GM10847 (cell line): ENCODE results near the gene STK25.

ENCODE experiments used
- POLR2A ChIP-seq: IDR thresholded peaks from 2 replicates; pipeline ENCODE4 v1.6.1; 2011; ENCODE audit not compliant: insufficient read length; ENCODE audit errors: extremely low read depth

STK25 gene

DNA sequence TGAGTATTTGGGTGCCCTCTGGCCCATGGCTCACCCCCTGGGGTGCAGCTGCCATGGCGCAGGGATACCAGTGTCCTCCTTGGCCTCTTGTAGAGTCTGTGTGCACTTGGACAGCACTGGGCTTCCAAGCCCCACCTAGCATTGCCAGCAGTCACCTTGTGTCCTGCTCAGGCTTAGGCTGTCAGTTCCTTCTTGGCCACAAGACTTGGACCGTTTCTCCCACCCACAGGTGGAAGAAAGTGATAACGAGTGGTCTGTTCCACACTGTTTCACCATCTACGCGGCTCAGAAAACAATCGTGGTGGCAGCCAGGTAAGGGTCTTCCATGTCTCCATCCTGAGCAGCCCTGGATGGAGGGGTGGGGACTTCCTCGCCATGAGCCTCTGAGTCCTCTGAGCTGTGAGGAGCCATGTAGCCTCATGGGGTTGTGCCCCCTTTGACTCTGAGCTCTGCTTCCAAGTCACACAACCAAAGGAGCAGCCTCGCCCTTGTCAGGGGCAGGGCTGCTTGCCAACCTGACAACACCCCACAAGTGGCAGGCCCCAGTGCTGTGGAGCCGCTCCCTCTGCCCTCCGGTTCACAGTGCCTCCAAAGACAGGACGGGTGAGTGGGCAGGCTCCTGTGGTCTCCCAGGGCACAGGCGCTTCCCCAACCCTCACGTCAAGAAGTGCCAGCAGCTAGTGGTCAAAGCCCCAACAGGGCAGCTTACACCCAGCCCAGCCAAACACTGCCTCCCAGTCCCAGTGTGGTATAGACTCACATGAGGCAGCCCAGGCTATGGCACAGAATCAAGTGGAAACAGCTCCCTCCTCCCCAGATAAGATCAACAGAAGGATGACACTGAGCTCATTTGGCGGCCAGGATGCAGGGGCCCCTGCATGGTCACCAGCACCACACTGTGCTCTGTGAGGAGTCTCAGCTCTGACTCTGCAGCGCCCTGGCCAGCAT is 18.4 kb downstream of the STK25 start:
- no peak for TF ChIP-seq POLR2A

- no peak for TF ChIP-seq POLR2A
These were observed 19.3 kb downstream of the STK25 start for GRCh38 chr2:241489088-241489487.

DNA sequence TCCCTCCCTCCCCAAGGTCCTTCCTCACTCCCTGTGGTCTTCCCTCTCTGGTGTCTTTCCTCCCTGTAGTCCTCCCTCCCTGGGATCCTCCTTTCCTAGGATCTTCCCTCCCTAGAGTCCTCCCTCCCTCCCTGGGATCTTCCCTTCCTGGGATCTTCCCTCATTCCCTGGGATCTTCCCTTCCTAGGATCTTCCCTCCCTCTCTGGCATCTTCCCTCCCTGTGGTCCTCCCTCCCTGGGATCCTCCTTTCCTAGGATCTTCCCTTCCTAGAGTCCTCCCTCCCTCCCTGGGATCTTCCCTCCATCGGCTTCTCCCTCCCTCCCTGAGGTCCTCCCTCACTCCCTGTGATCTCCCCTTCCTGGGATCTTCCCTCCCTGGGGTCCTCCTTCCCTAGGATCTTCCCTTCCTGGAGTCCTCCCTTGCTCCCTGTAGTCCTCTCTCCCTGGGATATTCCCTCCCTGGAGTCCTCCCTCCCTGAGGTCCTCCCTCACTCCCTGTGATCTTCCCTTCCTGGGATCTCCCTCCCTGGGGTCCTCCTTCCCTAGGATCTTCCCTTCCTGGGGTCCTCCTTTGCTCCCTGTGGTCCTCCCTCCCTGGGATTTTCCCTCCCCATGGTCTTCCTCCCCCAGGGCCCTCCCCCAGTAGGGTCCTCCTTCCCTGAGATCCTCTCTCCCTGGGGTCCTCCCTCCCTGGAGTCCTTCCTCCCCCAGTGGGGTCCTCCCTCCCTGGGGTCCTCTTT is 23.0 kb downstream of the STK25 start:
- TF ChIP-seq POLR2A: no peak

DNA sequence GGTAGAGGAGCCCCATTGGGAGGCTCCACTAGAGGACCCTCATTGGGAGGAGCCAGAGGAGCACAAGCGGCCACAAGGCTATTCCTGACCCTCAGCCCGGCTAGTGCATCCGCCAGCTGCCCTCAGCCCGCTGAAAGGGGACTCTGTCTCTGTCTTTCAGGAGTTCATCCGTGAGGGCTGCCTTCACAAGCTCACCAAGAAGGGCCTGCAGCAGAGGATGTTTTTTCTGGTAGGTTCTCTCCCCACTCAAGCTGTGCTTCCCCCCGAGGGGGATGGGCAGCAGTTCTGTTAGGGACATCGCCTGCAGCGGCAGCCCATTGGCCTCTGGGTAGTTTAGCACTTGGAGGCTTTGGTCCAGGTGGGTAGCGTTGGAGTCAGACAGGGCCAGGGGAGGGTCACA is 25.1 kb downstream of the STK25 start:
- no peak for TF ChIP-seq POLR2A

GRCh38 chr2:241482126-241482955 is 26.0 kb downstream of the STK25 start:
- TF ChIP-seq POLR2A: no peak

- no peak for TF ChIP-seq POLR2A
These were observed 26.7 kb downstream of the STK25 start for GRCh38 chr2:241481687-241482086.

DNA sequence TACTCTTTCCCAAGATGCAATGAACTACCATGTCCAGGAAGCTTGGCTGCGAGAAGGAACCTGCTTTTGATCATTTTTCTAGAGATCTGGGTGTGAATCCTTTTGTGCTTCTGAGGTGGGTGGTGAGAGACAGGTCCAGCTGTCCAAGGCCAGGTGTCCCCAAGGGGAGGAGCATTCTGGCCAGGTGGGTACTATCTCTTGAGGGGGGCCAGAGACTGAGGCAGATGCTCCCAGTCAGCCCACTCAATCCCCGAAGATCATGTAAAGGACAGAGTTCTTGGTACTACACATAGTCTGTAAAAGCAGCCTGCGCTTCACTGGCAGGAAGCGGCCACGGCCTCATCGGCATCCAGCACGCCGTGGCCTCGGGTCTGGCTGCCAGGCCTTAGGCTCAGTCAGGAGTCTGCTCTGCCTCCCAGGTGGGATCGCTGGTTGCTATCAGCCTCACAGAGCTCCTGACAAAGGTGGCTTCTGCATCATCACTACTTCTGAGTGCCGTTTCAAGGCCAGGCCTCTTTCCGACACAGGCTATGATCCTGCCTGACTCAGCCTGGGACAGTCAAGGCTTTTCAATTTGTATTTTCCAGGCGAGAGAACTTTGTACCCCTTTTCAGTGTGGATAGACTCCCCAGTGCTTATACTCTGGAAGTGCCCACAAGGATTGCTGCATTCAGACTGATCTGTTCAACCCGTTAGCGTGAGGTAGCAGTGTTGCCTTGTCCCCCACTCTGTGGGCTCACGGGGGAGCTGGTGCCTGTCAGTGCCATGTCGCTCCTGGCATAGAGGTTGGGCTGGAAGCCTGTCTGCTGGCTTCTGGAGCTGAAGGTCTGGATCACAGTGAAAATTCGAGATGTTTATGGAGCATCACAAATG is 29.1 kb downstream of the STK25 start:
- TF ChIP-seq POLR2A: no peak

DNA sequence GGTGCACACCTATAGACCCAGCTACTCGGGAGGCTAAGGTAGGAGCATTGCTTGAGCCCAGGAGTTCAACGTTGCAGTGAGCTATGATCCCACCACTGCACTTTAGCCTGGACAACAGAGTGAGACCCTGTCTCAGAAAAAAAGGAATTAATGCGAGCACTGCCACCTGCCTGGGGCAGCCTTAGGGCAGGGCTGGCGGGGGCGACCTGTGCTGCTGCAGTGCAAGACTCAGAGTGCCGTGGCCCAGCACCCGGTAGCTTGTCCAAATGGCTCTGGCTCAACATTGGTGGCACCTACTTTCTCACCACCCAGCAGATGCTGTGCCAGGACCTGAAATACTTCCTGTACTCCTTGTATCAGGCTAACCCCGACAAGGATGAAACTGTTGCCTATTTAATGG is 30.2 kb downstream of the STK25 start:
- no peak for TF ChIP-seq POLR2A

DNA sequence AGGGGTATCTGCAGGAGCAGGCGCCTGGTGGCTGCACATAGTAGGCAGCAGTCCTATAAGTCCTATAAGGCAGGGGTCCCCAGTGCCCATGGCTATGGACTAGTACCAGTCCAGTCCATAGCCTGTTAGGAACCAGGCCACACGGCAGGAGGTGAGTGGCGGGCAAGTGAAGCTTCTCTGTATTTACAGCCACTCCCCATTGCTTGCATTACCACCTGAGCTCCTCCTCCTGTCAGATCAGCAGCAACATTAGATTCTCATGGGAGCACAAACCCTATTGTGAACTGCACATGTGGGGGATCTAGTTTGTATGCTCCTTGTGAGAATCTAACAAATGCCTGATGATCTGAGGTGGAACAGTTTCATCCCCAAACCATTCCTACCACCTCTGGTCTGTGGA is 33.1 kb downstream of the STK25 start:
- no peak for TF ChIP-seq POLR2A

GRCh38 chr2:241473399-241473798 is 35.0 kb downstream of the STK25 start:
- TF ChIP-seq POLR2A: no peak

DNA sequence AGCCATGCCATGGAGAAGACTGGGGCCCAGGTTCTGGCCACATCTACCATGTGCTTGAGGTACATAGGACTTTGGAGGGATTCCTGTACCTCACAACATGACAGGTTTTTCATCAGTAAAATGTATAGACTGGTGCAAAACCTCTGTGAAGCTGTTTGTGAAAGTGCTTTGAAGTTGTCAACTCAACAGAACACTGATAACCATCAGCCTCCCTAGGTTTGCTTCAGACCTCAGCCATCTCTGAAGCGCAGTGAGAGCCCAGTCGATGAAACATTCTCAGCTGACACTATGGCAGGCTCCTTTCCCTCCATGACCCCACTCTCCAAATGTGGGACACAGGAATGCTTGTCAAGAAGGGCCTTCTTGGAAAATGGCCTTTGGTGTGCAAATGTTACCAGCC is 38.6 kb downstream of the STK25 start:
- TF ChIP-seq POLR2A: no peak

DNA sequence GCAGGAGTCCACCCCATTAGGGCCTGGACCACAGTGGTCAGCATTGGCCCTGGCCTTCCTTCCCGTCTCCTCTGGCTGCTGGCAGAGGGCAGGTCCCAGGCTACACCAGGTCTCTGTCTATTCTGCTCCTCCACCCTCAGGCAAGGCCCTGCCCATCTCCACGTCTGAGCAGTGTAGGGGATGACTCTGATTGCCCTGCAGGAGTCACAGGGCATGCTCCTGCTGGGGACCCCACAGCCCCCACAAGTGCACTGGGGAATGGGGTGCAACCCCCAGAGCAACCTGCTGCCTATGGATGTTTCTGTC is 40.0 kb downstream of the STK25 start:
- no peak for TF ChIP-seq POLR2A

DNA sequence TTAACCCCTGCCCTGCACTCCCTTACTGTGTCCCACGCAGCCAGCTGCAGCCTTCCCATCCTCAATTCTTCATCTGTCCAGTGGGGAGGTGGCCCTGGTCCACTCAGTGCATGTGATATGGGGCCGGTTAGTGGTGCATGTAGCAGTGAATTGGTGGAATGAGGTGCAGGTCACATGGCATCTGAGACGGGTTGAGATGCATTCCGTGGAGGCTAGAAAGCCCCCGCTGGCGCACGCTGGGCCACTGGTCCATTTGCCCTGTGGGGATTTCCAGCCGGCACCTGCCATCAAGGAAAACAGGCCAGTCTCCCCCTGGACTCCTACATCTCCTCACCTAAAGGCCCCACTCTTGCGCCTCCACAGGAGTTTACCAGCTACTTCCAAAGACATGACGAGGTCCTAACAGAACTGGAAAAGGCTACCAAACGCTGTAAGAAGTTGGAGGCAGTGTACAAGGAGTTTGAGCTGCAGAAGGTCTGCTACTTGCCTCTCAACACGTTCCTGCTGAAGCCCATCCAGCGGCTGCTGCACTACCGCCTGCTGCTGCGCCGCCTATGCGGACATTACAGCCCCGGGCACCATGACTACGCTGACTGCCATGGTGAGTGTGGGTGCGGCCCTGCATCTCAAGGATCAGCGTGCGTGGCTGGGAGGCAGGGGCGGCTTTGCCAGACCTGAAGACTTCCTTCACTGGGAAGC is 40.5 kb downstream of the STK25 start:
- no peak for TF ChIP-seq POLR2A

GRCh38 chr2:241466230-241466629 is 42.2 kb downstream of the STK25 start:
- no peak for TF ChIP-seq POLR2A

DNA sequence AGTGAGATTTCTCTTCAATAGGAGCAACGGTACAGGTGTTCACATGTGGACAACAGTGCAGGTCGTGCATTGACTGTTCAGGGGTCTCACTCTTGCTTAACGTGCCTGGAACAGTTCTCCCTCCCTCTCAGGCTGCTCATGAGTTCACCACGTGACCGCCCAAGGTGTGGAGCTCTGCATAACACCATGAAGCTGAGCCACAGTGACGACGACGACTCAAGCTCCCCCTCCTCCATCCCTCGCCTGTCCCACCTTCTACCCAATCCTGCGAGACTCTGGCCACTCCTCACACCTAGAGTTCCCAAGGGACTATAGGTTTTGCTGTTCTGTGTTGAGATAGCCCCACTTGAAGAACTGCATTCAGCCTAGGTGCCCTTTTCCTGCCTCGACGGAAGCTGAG is 42.8 kb downstream of the STK25 start:
- no peak for TF ChIP-seq POLR2A
